HepG2 (cell line): ENCODE measurements around the gene RUNX2. TPM values are rescaled to one million over a fixed set of nuclear protein-coding genes. Genes with fewer than 3 reads are reported as not detected.

Experiments used
- ARID5B ChIP-seq: IDR thresholded peaks from 2 replicates; pipeline ENCODE4 v1.4.0; 2020; ENCODE audit warnings: mild to moderate bottlenecking, missing genetic modification reagents
- BCL6 ChIP-seq: IDR thresholded peaks from 2 replicates; pipeline ENCODE4 v1.6.1; 2016; ENCODE audit warnings: missing genetic modification reagents, missing compliant biosample characterization
- CEBPB ChIP-seq: IDR thresholded peaks from 2 replicates; pipeline ENCODE4 v1.6.1; 2011; ENCODE audit warnings: low read depth, low read length, improper control_type of control experiment, borderline replicate concordance
- PREB ChIP-seq: sonication (generic); formaldehyde crosslinking; IDR thresholded peaks from 2 replicates; pipeline ENCODE4 v1.4.0; 2020; ENCODE audit warnings: missing genetic modification reagents
- SIX1 ChIP-seq: sonication (generic); formaldehyde crosslinking; IDR thresholded peaks from 2 replicates; pipeline ENCODE4 v1.4.0; 2020; ENCODE audit warnings: missing genetic modification reagents, borderline replicate concordance
- SMAD1 ChIP-seq: sonication (generic); formaldehyde crosslinking; IDR thresholded peaks from 2 replicates; pipeline ENCODE4 v1.4.0; 2020; ENCODE audit warnings: missing genetic modification reagents, low read depth, mild to moderate bottlenecking, borderline replicate concordance
- SRSF4 ChIP-seq: fragments of 200-400 bp; formaldehyde crosslinking; IDR thresholded peaks from one replicate; pipeline ENCODE4 v1.6.1; 2018; ENCODE audit warnings: mild to moderate bottlenecking, low read depth, low read length, moderate library complexity; ENCODE audit not compliant: poor library complexity, severe bottlenecking
- STAG1 ChIP-seq: sonication (generic); formaldehyde crosslinking; IDR thresholded peaks from 2 replicates; pipeline ENCODE4 v1.4.0; 2020; ENCODE audit warnings: missing genetic modification reagents
- TCF7L2 ChIP-seq: IDR thresholded peaks from 2 replicates; pipeline ENCODE4 v1.6.1; 2011; ENCODE audit warnings: mild to moderate bottlenecking, low read depth, low read length, moderate library complexity
- ZFAT ChIP-seq: sonication (generic); formaldehyde crosslinking; conservative IDR thresholded peaks from 2 replicates; pipeline ENCODE4 v1.8.1; 2023; ENCODE audit warnings: missing genetic modification reagents, inconsistent platforms
- ZNF598 ChIP-seq: sonication (generic); formaldehyde crosslinking; IDR thresholded peaks from 2 replicates; pipeline ENCODE4 v1.5.1; 2020; ENCODE audit warnings: mild to moderate bottlenecking, missing genetic modification reagents, borderline replicate concordance
- ZNF614 ChIP-seq: IDR thresholded peaks from 2 replicates; pipeline ENCODE4 v1.6.1; 2018; ENCODE audit warnings: missing biosample characterization, missing genetic modification reagents, inconsistent platforms, borderline replicate concordance
- ZNF773 ChIP-seq: sonication (generic); formaldehyde crosslinking; IDR thresholded peaks from 2 replicates; pipeline ENCODE4 v1.4.0; 2020; ENCODE audit warnings: missing genetic modification reagents, borderline replicate concordance
- polyA plus RNA-seq, 8 experiments: library from polyadenylated mRNA; depleted of rRNA in 3 of 8; stranded (reverse) in 7 of 8; unstranded in 1 of 8; fragments of >200 nt; fragmentation: Illumina TruSeq in 4 of 8; extraction: Trizol in 4 of 8; gene quantifications; 2 replicates each; pipeline versions ENCODE4 v1.2.1 to v1.2.3, GENCODE V29; 2011 to 2016; ENCODE audit warnings: low read depth in 4 of 8, missing spikeins in 1 of 8, mixed read lengths in 1 of 8; ENCODE audit not compliant: insufficient read depth in 1 of 8
- total RNA-seq, 5 experiments: library from RNA; depleted of rRNA; stranded (reverse); fragments of >200 nt; fragmentation: Illumina TruSeq; extraction: Trizol; gene quantifications; 2 replicates each; pipeline ENCODE4 v1.2.3, GENCODE V29; 2016; ENCODE audit warnings: low read depth in 1 of 5
- TF ChIP-seq, protein P1 (sequence below), 2 experiments: sonication (generic) in 1 of 2; formaldehyde crosslinking in 1 of 2; IDR thresholded peaks; 2 replicates each; pipeline versions ENCODE4 v1.5.1 to v1.6.1; 2011 to 2020; ENCODE audit warnings: borderline replicate concordance in 1 of 2, low read depth in 1 of 2, low read length in 1 of 2, mild to moderate bottlenecking in 1 of 2, missing genetic modification reagents in 1 of 2, moderate library complexity in 1 of 2
- TF ChIP-seq, protein P2 (sequence below): sonication (generic); formaldehyde crosslinking; IDR thresholded peaks from 2 replicates; pipeline ENCODE4 v1.4.0; 2020; ENCODE audit warnings: missing genetic modification reagents

Gene RUNX2
- total and polyA plus RNA-seq, 2 of the 13 experiments (the other 11 are each of a cell fraction or from before 2014, with no cell fraction given), result not detected

- TF ChIP-seq, protein P1, sequence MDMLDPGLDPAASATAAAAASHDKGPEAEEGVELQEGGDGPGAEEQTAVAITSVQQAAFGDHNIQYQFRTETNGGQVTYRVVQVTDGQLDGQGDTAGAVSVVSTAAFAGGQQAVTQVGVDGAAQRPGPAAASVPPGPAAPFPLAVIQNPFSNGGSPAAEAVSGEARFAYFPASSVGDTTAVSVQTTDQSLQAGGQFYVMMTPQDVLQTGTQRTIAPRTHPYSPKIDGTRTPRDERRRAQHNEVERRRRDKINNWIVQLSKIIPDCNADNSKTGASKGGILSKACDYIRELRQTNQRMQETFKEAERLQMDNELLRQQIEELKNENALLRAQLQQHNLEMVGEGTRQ (IDR thresholded peaks at IDR 0.05; ENCODE audit: low read depth, low read length), result 0 out of 2 replicates have a peak, but pooled peaks have one; percentile 2
- TF ChIP-seq, protein P1 (CRISPR knock-in tag; IDR thresholded peaks at IDR 0.05; ENCODE audit: borderline replicate concordance), result no peak
- peak; percentile 89; the same call in 1 of the 2 replicates for TF ChIP-seq ZNF614 (CRISPR knock-in tag)
- TF ChIP-seq ZFAT (CRISPR knock-in tag), result no peak
- peak; percentile 85 for TF ChIP-seq BCL6 (CRISPR knock-in tag)
- peak; percentile 56 for TF ChIP-seq STAG1 (CRISPR knock-in tag)
- TF ChIP-seq ZNF598 (CRISPR knock-in tag), result peak; percentile 46; the same call in 1 of the 2 replicates
- no peak for TF ChIP-seq TCF7L2
- TF ChIP-seq SIX1 (CRISPR knock-in tag), result 0 out of 2 replicates have a peak, but pooled peaks have one; percentile 31
- TF ChIP-seq, protein P2, sequence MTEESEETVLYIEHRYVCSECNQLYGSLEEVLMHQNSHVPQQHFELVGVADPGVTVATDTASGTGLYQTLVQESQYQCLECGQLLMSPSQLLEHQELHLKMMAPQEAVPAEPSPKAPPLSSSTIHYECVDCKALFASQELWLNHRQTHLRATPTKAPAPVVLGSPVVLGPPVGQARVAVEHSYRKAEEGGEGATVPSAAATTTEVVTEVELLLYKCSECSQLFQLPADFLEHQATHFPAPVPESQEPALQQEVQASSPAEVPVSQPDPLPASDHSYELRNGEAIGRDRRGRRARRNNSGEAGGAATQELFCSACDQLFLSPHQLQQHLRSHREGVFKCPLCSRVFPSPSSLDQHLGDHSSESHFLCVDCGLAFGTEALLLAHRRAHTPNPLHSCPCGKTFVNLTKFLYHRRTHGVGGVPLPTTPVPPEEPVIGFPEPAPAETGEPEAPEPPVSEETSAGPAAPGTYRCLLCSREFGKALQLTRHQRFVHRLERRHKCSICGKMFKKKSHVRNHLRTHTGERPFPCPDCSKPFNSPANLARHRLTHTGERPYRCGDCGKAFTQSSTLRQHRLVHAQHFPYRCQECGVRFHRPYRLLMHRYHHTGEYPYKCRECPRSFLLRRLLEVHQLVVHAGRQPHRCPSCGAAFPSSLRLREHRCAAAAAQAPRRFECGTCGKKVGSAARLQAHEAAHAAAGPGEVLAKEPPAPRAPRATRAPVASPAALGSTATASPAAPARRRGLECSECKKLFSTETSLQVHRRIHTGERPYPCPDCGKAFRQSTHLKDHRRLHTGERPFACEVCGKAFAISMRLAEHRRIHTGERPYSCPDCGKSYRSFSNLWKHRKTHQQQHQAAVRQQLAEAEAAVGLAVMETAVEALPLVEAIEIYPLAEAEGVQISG (CRISPR knock-in tag), result peak; percentile 87
- TF ChIP-seq SMAD1, result peak; percentile 95; the same call in 1 of the 2 replicates
- TF ChIP-seq CEBPB, result no peak
- TF ChIP-seq ZNF773 (CRISPR knock-in tag), result peak; percentile 72; the same call in 1 of the 2 replicates
- peak; percentile 64; the same call in 1 of the 2 replicates for TF ChIP-seq ARID5B (CRISPR knock-in tag)
- TF ChIP-seq SRSF4, result no peak
- no peak for TF ChIP-seq PREB (CRISPR knock-in tag)
Measured at GRCh38 chr6:45377554-45378333, 49.6 kb downstream of the RUNX2 start, which contains the start of gene SUPT3H (continued).
